Measurements from ENCODE around the gene TLR2. TPM values are rescaled to one million over a fixed set of nuclear protein-coding genes. Genes with fewer than 3 reads are reported as not detected.

The TLR2 gene
- total RNA-seq, 1 donor from 2014 or later, result 0.28 TPM

DNA sequence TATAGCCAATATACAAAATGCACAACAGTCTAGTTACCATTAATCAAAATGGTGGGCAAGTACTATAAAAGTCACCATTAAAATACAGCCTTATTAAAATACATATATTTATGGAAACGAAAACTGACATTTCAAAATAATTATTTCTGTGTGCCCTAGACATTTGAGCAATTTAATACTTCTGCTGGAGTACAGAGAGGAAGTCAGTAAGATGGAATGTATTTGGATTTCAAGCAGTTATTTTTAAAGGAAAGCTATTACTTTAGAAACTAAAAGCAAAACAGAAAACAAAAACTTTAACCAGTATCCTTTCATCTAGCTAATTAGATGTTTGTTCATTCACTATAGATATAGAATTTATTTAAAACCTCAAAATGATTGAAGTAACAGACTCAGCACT lies 37.8 kb upstream of the TLR2 start:
- TF ChIP-seq, protein P1, sequence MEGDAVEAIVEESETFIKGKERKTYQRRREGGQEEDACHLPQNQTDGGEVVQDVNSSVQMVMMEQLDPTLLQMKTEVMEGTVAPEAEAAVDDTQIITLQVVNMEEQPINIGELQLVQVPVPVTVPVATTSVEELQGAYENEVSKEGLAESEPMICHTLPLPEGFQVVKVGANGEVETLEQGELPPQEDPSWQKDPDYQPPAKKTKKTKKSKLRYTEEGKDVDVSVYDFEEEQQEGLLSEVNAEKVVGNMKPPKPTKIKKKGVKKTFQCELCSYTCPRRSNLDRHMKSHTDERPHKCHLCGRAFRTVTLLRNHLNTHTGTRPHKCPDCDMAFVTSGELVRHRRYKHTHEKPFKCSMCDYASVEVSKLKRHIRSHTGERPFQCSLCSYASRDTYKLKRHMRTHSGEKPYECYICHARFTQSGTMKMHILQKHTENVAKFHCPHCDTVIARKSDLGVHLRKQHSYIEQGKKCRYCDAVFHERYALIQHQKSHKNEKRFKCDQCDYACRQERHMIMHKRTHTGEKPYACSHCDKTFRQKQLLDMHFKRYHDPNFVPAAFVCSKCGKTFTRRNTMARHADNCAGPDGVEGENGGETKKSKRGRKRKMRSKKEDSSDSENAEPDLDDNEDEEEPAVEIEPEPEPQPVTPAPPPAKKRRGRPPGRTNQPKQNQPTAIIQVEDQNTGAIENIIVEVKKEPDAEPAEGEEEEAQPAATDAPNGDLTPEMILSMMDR (conservative IDR thresholded peaks at IDR 0.05), result no peak
- Mint-ChIP-seq H3K4me3 (no peak overlapping the region), H3K27me3 (ENCODE audit: low read depth) (no peaks in the 10 kb centered on the region), H3K36me3 (ENCODE audit: low read depth) (peaks cover 2% of the 10 kb centered on the region), H3K9me3 (no peaks in the 10 kb centered on the region), H3K4me1 (peaks cover 10% of the 10 kb centered on the region), H3K27ac (ENCODE audit: unreplicated experiment) (no peak overlapping the region)
- no peak for DNase-seq (ENCODE audit: low read depth, low spot score)

DNA sequence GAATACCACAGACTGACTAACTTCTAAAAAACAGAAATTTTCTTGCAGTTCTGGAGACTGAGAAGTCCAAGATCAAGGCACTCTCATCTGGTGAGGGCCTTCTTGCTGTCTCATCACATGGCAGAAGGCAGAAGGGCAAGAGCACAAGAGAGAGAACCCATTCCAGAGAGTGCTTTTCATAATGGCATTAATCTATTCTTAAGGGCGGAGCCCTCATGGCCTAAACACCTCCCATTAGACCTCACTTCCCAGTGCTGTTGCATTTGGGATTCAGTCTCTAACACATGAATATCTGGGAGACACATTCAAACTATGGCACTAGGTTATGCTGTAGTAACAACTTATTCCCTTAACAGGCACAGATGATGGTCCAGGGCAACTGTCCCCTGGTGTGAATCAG lies 37.1 kb upstream of the TLR2 start:
- Mint-ChIP-seq H3K9me3 (no peaks in the 10 kb centered on the region), H3K4me3 (no peak overlapping the region), H3K4me1 (peaks cover 14% of the 10 kb centered on the region), H3K27ac (ENCODE audit: unreplicated experiment) (no peak overlapping the region), H3K27me3 (ENCODE audit: low read depth) (no peaks in the 10 kb centered on the region), H3K36me3 (ENCODE audit: low read depth) (peaks cover 2% of the 10 kb centered on the region)
- DNase-seq (ENCODE audit: low read depth, low spot score), result no peak
- TF ChIP-seq, protein P1 (conservative IDR thresholded peaks at IDR 0.05), result no peak

DNA sequence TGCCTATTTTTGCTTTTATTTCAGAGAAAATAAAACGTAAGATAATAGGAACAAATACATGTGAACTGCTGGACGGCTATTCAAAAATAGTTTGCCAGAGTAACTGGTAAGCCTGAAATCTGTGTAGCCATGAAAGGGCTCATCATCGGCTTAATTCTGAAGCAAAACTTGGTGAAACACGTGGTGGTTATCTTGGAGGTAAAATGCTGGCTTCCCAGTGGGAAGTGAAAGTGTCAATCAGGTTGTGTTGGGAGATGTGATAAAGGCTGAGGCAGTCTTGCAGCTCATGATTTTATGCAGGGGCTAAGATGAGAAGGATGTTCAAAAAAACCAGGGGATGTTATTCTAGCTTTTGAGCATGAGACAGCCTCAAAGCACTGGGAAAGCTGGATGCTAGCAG lies 36.1 kb upstream of the TLR2 start:
- DNase-seq (ENCODE audit: low read depth, low spot score), result no peak
- Mint-ChIP-seq H3K36me3 (ENCODE audit: low read depth) (peaks cover 2% of the 10 kb centered on the region), H3K27me3 (ENCODE audit: low read depth) (no peaks in the 10 kb centered on the region), H3K9me3 (no peaks in the 10 kb centered on the region), H3K4me3 (no peak overlapping the region), H3K4me1 (peaks cover 14% of the 10 kb centered on the region), H3K27ac (ENCODE audit: unreplicated experiment) (no peak overlapping the region)
- TF ChIP-seq, protein P1 (conservative IDR thresholded peaks at IDR 0.05), result no peak

DNA sequence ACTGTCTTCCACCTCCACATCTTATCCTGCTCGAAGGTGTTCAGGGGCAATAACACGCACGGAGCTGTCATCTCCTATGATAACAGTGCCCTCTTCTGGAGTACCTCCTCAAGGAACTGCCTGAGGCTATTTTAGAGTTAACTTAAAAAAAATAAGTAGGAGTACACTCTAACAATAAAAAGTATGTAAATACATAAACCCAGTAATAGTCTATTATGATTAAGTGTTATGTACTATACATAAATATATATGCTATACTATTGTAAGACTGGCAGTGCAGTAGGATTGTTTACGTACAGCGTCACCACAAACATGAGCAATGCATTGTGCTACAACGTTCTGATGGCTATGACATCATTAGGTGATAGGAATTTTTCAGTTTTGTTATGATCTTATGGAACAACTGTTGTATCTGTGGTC lies 34.5 kb upstream of the TLR2 start:
- H3K4me1 Mint-ChIP-seq, result peaks cover 9% of the 10 kb centered on the region
- H3K27ac Mint-ChIP-seq (ENCODE audit: unreplicated experiment), result no peak overlapping the region
- DNase-seq (ENCODE audit: low read depth, low spot score), result no peak

DNA sequence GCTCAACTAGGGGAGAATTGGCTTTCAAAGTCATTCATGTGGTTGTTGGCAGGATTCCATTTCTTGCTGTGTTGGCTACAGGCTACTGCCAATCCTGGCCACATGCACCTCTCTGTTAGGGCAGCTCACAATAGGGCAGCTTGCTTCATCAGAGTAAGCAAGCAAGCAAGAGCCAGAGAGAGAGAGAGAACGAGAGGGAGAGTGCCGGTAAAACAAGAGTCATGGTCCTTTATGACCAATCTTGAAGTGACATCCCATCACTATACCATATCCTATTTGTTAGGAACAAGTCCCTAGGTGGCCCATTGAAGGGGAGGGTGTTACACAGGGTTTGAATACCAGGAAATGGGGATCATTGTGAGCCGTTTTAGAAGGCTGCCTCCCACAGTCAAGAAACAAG lies 33.0 kb upstream of the TLR2 start:
- TF ChIP-seq, protein P1 (conservative IDR thresholded peaks at IDR 0.05), result no peak
- no peaks in the 10 kb centered on the region for H3K36me3 Mint-ChIP-seq (ENCODE audit: low read depth)
- no peak overlapping the region for H3K4me3 Mint-ChIP-seq
- H3K27ac Mint-ChIP-seq (ENCODE audit: unreplicated experiment), result no peak overlapping the region
- peaks cover 9% of the 10 kb centered on the region for H3K4me1 Mint-ChIP-seq
- no peaks in the 10 kb centered on the region for H3K9me3 Mint-ChIP-seq
- DNase-seq (ENCODE audit: low read depth, low spot score), result no peak
- H3K27me3 Mint-ChIP-seq (ENCODE audit: low read depth), result no peaks in the 10 kb centered on the region

More for the DNA sequence above, 34.5 kb upstream of the TLR2 start:
- TF ChIP-seq, protein P1 (conservative IDR thresholded peaks at IDR 0.05), result peak; percentile 58
- Mint-ChIP-seq H3K36me3 (ENCODE audit: low read depth) (peaks cover 2% of the 10 kb centered on the region), H3K4me3 (no peak overlapping the region), H3K9me3 (no peaks in the 10 kb centered on the region), H3K27me3 (ENCODE audit: low read depth) (no peaks in the 10 kb centered on the region)

DNA sequence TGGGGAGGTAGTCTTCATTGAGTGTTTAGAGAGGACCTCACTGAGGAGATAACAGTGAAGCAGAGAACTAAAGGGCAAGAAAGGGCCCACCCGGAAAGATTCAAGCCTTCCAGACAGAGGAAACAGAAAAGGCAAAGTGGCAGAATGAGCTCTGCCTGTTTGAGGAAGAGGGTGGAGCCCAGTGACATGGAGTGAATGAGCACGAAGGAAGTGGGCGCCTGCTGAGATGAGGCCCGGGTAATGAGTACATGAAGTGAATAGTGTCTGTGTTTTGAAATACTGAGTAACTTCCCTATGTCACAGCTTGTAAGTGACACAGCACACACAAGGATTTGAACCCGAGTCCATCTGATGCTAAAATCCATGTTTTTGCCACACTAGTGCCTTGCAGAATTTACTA lies 32.5 kb upstream of the TLR2 start:
- TF ChIP-seq, protein P1 (conservative IDR thresholded peaks at IDR 0.05), result no peak
- Mint-ChIP-seq H3K4me3 (no peak overlapping the region), H3K27ac (ENCODE audit: unreplicated experiment) (no peak overlapping the region), H3K4me1 (peaks cover 9% of the 10 kb centered on the region), H3K27me3 (ENCODE audit: low read depth) (no peaks in the 10 kb centered on the region), H3K36me3 (ENCODE audit: low read depth) (no peaks in the 10 kb centered on the region), H3K9me3 (no peaks in the 10 kb centered on the region)
- no peak for DNase-seq (ENCODE audit: low read depth, low spot score)

Measured in neural crest cell (in vitro differentiated cells).